Astrocyte (in vitro differentiated cells and primary cell): ENCODE measurements around the gene SHFL.

ENCODE experiments used
- CTCF ChIP-seq: IDR thresholded peaks from 2 replicates; pipeline ENCODE4 v1.5.1; 2011; ENCODE audit warnings: low read depth, mild to moderate bottlenecking, inconsistent platforms, low read length, moderate library complexity; ENCODE audit not compliant: insufficient read depth
- EZH2 ChIP-seq: IDR thresholded peaks from 2 replicates; pipeline ENCODE4 v1.6.1; 2012; ENCODE audit warnings: mild to moderate bottlenecking, low read length, inconsistent platforms; ENCODE audit not compliant: insufficient read depth

GRCh38 chr19:10068205-10068604 is 17.9 kb upstream of the SHFL start:
- TF ChIP-seq CTCF (no peak), EZH2 (no peak)
